ENCODE results near the gene CERKL.

DNA sequence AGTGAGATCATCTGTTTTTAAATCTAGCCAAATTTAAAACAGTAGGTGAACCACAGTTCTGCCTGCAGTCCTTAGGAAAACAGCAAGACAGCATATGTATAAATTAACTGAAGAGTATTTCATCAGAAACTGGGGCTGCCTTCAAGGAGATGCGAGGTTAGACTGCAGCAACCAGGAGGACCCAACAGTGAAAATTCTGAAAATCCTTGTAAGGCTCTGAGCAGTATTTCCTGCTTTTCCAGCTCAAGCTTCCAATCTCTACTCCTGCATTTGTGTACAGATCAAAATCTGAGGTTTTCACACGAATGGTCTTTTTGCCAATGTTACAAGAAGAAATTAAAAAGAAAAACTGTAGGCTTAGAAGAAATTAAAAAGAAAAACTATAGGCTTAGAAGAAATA, 43.7 kb downstream of the CERKL start:
- TF ChIP-seq POLR2A (IDR thresholded peaks at IDR 0.05; ENCODE audit: low read depth, low read length), result no peak
- TF ChIP-seq POLR2AphosphoS5 (IDR thresholded peaks at IDR 0.05; ENCODE audit: low read depth, low read length), result no peak
- no peak for TF ChIP-seq PAX5 (IDR thresholded peaks at IDR 0.05; ENCODE audit: insufficient read depth, low read length, severe bottlenecking)
- TF ChIP-seq SPI1 (IDR thresholded peaks at IDR 0.05; ENCODE audit: low read depth, low read length), result no peak
- TF ChIP-seq TAF1 (IDR thresholded peaks at IDR 0.05; ENCODE audit: low read depth, low read length), result no peak

All from GM12891 (cell line).